HG02852 (cell line): ENCODE measurements around the gene PEX6.
A peak's percentile ranks its signal among the peaks of the same experiment; 100 is the strongest.

ENCODE experiments used
- ATAC-seq: cut with Tn5 transposase; IDR thresholded peaks from one replicate; pipeline ENCODE4 v1.9.1; 2021; ENCODE audit warnings: mild to moderate bottlenecking, moderate library complexity; ENCODE audit not compliant: unreplicated experiment

The PEX6 gene

DNA sequence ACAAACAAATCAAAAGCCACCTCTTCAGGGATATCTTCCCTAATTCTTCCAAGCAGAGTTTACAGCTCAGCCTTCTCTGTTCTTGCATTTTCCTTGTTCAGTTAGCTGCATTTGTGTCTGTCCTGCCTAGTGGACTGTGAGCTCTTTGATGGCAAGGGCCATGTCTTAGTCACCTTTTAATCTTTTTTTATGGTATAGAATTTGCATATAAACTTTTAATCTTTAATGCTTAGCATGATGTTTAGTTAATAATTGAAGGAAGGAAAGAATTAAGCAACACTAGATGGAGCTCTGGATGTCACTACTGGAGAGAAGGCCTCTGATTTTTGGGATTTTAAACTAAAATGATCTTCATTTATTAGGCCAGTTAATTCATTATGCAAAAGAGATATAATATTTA lies 17.5 kb upstream of the PEX6 start:
- no peak for ATAC-seq

DNA sequence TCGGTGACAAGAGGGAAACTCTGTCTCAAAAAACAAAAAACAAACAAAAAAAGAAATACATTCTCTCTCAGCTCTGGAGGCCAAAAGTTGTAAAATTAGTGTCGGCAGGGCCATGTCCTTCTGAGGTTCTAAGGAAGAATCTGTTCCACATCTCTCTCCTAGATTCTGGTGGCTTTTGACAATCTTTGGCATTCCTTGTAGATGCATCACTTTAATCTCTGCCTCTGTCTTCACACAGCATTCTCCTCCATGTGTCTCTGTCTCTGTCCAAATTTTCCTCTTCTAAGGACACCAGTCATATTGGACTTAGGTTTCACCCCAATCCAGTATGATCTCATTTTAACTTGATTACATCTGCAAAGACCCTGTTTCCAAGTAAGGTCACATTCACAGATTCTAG lies 14.5 kb upstream of the PEX6 start:
- no peak for ATAC-seq

DNA sequence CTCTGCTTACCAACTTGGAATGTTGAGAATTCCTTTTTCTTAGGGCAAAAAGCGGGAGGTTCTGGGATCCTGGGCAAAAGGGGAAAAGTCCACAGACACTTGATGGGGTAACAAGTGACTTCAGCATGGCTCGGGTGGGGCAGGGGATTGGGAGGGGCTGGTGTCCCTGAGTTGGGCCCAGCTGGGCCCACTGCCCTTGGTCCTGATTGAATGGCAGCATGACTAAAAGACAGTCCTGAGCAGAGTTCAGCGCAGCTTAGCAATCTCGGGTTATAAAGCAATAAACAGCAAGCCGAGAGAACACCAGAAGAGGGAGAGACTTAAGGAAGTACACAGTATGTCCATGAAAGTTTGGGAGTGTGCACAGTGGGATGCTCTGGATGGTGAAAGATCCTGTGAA lies 10.9 kb upstream of the PEX6 start:
- no peak for ATAC-seq

DNA sequence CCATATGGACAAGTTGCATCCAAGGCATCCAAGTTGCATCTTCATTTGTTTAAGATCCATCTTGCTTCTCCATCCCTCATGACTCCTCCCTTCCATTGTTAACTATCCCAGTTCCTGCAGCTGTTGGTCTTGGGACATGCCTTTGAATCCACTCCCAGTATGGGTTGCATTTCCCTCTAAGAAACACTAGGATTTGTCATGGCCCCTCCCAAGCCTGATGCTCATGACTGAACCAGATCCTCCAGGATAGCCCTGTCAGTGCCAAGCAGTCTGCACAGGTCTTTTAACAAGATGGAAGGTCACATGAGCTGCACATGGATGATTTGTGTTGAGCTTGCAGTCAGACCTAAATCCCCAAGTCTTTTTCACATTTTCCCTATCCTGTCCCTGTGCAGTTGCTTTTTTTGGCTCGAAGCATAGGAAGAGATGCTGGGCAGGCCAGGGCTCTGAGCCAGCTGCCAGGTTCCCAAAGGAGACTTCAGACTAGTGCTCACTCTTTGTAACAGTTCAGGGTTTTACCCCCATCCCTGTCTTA lies 9.6 kb upstream of the PEX6 start:
- ATAC-seq: no peak

DNA sequence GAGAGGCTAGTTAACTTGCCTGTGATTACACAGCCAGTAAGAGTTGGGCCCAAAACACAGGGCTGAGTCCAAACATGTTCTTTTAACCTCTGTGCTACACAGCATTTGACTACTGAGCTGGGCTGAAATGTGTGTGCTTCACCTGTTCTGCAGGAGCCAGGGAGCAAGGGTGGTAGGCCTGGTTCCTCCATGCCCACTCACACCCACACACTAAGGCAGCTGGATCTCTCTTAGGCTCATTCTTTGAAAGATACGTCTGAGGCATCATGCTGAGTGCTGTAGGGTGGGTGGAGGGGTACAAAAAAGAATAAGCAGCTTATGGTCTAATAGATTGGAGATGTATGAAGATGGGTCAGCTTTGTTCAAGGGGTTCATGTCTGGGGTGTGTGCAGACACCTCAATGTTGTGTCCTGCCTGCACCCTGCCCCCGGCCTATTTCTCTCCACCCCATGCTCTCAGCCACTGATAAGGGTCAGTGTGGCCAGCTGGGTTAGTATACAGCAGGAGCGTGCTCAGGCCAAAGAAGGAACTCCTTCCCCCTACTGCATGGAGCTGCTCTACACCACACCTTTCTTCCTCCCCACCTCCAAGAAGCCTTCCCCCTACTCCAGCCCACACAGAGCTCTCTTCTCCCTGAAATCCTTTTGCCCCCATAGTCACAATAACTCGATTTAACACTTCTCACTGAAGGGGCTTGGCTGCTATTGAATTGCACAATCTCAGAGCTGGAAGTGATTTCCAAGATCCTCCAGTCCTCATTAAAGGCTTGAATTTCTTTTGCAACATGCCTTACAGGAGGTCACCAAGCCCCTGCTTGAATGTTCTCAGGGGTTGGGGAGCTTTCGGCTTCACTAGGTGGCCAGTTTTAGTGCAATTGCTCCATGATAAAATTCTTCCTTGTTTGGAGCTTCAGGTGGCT lies 8.8 kb upstream of the PEX6 start:
- no peak for ATAC-seq

DNA sequence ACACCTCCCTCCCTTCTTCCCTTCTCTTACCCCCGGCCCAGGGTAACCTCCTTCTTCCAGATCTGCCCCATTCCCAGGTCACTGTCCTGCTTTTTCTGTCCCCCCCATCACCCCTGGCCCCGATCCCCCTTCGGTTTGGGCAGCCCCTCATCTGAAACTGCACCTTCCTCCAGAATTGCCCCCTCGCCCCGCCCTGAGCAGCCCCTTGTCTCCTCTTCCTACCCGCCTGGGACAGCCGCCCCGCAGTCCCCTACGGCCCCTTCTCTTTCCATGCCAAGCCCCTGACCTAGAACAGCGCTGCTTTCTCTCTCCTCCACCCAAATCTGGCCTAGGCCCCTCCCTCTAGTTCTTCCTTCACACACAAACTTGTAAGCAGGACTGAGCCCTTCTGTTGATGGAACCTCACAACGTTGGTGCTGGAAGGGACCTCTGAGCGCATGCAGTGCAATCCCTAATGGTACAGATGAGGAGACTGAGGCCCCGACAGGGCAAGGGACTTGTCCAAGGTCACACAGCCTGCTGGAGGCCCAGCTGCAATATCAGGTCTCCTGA lies 6.0 kb upstream of the PEX6 start:
- ATAC-seq: no peak

DNA sequence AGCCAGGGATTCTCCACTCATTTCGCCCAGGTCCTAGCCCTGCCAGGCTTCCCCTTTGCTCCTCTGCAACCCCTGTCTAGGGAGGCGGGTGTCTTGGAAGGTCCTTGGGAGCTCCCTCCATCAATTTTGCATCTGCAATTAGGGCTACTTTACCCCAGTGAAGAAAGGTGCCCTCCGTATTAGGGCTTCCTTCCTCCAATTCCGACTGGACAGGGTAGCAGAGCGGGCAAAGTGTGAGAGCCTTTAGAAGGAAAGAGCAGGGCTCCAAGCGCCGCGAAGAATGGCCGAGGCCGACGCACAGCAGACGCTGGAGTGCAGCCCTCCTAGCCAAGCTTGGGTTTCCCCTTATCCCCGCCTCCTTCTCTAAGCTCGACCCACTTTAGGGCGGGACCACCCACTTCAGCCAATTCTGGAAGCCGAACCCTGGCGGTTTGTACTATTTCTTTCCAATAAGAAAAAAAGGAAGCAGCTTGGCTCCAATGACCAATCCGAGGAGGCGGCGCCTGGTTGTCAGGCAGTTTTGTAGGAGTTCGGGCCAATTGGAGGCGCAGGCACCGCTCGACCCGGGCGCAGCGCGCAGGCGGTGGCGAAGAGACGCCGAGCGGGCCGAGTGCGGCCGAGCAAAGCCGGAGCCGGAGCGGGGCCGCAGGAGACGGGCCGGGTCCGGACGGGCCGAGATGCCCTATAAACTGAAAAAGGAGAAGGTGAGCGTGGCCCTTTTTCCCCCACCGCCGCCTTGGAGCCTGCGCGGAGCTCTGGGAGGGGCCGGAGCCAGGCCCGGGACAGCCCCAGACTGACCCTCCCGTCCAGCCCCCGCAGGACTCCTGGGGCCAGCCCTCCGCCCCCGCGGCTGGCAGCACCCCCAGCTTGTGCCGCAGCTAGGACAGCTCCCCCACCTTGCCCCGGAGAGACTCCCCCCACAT lies 5.3 kb upstream of the PEX6 start, which contains the start of gene PPP2R5D:
PPP2R5D (plus strand) TSS at position 570 of the 923 bp plus-strand sequence; CDS start at position 678, 108 bp downstream.
- ATAC-seq: peak; percentile 92

DNA sequence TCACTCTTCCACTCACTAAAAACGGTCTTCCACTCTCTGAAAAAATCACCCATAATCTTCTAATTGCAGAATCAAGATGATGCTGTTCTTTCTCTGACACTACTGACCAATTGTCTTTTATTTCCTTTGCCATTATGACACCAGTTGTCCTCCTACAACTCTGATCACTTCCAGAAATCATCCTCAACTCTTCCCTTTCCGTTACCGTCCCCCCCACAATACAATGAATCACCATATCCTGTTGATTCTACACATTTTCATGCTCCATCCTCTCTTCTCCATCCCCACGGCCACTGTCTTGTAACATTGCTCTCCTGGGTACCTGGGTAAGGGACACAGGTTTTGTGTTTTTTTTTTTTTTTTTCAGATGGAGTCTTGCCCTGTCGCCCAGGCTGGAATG lies 2.9 kb upstream of the PEX6 start:
- ATAC-seq: no peak

DNA sequence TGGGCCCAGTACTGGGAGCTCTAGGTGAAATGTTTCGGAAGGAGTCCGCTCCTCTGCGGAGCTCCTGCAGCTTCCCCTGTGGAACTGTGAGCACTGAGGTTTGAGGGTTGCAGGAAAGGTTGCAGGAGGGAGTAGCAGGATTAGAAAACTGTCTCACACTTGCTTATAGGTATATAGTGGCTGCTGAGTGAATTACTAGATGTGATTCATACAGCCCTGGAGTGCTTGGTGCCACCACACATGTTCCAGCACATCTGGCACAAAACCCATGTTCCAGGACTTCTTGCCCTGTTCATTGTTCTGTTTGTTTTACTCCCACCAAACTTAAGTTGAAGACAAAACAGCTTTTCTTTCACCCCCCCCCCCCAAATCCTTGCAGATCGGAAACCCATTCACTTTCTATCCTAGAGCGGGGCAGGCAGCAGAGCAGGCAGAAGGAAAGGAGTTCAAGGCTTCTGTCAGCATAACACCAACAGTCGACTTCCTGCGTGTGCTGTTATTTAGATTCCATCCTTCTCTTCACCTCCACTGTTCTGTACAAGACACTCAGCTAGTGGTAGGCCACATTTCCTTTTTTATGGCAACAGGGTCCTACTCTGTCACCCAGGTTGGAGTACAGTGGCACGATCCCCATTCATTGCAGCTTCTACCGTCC lies 669 bp upstream of the PEX6 start:
- ATAC-seq: no peak

DNA sequence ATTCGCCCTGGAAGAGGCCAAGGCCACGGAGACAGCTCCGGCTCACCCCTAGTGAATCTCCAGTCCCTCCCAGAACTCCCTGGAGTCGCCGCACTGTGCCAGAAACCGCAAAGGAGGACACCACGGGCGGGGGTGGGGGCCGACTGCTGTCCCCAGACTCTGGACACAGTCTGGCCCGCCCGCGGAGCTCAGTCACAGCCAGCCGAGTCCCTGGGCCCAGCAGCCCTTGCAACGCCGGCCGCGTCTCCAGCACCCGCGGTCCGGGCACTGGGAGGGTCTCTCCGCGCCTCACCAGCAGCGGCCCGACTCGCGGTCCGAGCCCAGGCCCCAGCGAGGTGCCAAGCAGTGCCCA lies 518 bp downstream of the PEX6 start:
- ATAC-seq: peak; percentile 29

DNA sequence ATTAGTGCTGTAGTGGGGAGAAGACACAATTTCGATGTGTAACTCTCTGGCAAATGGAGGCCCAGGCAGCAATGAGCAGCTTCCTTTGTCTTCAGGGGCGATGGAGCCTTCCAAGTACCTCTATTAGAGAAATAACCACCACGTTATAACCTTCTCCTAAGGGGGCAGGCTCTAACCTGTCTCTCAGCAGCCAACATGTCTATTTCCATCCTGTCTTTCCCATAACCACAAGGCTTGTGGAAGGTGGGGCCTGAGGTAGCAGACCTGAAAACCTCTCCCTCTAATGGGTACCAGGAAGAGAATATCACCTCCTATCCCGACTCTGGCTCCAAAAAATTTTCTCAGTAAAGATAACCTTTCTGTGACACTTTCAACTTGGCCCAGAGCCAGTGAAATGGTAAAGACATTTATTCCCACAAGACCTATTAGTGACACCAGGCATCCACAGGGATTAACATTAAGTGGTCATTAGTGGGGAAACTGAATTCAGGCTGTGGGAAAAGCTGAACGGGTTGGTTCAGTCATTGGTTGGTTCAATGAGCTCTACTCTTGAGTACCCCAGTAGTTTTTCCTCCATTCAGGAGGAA lies 4.0 kb downstream of the PEX6 start:
- no peak for ATAC-seq

DNA sequence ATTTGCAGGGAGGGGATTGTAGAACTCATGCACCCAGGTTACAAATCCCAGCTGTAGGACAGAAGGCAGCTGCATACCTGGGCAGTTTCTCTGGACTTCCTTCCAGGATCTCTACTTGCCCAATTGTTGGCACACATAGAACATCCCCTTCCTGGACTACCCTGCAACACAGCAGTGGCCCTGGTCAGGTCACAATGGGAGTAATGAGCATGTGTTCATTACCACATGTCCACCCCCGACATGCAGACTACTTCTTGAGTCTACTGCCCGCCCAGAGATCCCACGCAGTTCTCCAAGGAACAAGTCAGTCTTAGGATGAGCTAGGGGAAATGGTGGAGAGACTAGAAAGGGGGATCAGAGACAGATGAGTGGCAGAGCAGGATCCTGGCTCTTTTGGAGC lies 5.1 kb downstream of the PEX6 start:
- no peak for ATAC-seq

DNA sequence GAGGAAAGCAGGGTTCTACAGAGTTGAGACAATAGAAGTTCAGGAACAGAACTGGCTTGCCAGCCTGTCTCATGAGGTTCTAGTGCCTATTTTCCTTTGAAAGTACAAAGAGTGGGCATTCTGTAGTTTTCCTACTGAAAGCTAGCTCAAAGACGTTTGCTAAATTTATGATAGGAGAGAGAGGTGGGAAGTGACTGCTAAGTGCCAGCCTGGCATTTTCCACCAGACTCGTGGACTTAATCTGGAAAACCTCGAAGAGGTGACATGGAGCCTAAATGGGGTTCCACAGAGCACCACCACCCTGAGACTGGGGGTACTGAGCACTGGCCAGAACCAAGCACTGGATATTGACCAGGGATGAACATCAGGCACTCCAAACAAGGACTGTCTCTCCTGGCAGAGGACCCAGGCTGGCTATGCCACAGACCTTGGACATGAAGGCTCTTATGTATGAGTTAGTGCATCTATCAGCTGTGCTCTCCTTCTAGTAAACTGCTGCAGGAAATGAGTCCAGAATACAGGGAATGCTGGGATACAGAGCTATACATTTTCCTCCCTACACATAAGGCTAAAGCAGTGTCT lies 7.1 kb downstream of the PEX6 start:
- ATAC-seq: no peak

DNA sequence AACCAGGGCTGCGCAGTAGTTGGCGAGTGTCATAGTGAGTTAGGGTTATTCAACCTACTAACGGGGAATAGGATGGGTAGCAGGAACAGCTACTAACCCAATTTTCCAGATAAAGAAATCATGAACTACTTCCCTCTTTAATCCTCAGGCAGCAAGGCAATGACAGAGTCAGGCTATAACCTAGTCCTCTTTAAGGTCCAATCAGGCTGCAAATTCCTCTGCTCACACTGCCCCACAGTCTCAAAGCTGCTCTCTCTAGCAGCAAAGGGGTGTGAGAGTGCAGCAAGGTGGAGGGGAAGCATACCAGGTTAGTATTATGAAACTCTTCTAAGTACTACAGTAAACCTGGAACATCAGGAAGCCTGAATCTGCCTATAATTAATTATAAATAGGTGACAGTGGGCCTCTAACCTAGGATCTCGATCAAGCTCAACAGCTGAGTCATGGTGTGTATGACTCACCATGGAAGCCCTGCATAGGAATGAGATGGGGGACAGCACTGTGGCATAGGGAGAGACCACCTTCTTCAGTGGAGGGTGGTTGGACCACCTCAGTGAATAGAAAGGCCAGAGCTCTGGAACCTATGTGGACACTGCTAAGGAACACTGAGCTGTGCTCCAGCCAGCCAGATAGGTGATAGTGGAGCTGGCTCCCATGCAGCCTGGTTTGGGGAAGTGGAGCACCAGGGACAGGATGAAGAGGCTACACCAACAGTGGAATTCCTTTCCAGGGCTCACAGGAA lies 7.9 kb downstream of the PEX6 start:
- no peak for ATAC-seq

DNA sequence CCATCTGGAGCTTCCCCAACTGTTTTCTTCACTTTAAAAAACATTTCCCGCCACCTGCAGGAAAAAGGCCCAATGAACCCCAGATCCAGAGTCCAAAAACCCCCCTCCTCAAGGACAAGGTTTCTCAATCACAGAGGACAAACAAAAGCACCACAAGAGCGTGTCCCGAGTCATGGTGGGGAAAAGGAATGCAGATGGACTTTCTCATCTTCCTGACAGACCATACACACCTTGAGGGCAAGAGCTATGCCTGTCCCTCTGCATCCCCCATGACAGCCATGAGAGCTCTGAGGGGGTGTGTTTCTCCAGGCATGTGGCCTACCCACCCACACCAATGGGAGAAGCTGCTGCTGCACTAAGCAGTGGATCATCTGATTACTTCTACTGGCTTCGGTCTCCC lies 9.0 kb downstream of the PEX6 start:
- ATAC-seq: no peak

DNA sequence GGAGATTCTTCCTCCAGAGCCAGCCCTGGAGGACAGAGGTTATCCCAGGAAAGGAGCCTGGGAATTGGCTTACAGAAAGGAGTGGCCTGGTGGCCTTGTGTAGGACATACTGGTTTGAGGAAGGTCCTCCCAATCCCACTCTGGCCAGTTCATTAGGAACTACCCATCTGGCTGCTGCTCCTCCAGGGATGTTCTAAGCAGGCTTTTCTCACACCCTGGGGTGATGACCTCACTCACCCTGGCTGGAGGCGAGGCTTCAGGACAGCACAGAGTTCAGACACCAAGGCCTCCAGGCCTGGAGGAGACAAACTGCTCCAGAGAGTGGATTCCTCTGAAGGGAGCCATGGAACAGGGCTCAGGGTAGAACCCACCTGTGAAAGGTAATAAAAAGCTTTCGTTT lies 9.6 kb downstream of the PEX6 start:
- no peak for ATAC-seq

DNA sequence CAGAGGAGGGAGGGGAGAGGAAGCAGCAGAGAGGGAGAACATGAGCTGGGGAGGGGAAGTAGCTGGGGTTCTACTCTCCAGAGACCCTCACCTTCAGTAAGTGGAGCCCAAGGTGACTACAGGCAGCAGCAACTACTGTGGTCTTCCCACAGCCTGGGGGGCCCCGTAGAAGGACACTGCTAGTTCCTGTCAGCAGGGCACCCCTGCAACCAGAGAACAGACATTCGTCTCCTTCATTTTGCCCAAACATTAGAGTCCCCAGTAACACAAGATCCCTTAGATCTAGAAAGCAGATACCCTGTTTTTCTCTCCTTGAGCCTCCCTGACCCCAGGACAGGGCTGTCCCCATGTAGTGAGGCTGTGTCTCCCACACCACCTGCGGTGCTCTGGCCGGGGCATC lies 10.2 kb downstream of the PEX6 start:
- ATAC-seq: no peak

DNA sequence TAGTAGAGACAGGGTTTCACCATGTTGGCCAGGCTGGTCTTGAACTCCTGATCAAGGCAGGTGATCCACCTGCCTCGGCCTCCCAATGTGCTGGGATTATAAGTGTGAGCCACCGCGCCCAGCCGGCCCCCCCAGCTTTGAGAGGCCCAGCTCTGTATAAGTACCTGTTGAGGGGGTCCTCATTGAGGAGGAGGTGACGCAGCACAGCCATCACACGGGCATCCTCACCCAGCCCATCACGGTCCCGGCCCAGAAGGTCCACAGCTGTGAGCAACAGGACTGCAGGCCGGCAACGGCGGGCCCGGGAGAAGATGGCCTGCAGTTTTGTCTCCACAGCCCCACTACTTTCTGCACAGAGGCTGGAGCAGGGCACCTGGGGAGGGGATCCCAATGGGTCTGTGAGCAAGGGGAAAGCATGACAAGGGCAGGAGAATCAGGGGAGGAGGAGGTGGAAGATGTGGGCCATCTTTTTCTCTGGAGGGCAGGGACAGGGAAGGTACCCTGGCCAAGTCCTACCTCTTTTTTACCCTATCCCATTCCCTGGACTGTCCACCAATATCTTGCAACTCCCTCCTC lies 10.8 kb downstream of the PEX6 start:
- no peak for ATAC-seq

DNA sequence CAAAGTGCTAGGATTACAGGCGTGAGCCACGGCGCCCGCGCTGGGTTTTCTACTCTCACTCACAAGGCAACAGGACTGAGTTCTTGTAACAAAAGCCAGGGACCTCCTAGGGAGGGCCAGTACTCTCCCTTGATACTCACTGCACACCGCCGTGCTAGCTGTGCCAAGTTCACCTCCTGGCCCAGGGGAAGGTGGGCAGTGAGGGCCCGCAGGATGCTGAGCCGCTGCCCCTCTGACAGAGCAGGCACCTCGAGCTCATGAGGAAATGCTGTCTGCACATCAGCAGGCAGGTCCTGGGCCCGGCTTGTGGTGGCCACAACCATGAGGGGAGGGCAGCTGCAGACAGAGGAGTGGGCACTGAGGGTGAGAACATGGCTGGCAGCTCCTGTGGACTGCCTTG lies 11.8 kb downstream of the PEX6 start:
- ATAC-seq: no peak
